Liver (tissue), 3 donors: ENCODE results near the gene WDR26.

Experiments
- ATF3 ChIP-seq: IDR thresholded peaks from 2 replicates; pipeline ENCODE4 v1.6.1; 2016; ENCODE audit warnings: antibody characterized with exemption
- FOXA1 ChIP-seq: IDR thresholded peaks from 2 replicates; pipeline ENCODE4 v1.6.1; 2016; ENCODE audit warnings: antibody characterized with exemption
- GABPA ChIP-seq, 2 donors: IDR thresholded peaks in 1 of 2; conservative IDR thresholded peaks in 1 of 2; 2 replicates each; pipeline ENCODE4 v1.6.1; 2016; ENCODE audit warnings: antibody characterized with exemption in 2 of 2, mild to moderate bottlenecking in 1 of 2, moderate library complexity in 1 of 2
- MAX ChIP-seq: IDR thresholded peaks from 2 replicates; pipeline ENCODE4 v1.6.1; 2016; ENCODE audit warnings: antibody characterized with exemption
- TF ChIP-seq, protein P1 (sequence below): fragments of 150-350 bp; IDR thresholded peaks from 2 replicates; pipeline ENCODE4 v1.5.1; 2017; ENCODE audit warnings: improper control_type of control experiment, low read depth, low read length; ENCODE audit not compliant: missing input control
- TF ChIP-seq, protein P2 (sequence below): IDR thresholded peaks from 2 replicates; pipeline ENCODE4 v1.6.1; 2016; ENCODE audit warnings: antibody characterized with exemption, mild to moderate bottlenecking
- donor health status: healthy.
- donor health status: healthy.

DNA sequence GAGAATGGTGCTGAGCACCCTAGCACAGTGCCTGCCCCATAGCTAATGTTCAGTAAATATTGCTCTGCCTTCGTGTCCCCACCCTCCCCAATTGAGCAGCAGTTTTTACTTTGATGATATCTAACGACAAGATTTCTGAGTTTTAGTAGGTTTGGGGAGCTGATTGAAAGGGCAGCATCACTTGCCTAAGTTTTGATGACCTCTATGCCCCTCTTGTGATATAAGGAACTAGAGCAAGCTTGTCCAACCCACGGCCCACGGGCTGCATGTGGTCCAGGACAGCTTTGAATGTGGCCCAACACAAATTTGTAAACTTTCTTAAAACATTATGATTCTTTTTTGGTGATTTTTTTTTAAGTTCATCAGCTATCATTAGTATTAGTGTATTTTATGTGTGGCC is 76.4 kb downstream of the WDR26 start:
- TF ChIP-seq, protein P1, sequence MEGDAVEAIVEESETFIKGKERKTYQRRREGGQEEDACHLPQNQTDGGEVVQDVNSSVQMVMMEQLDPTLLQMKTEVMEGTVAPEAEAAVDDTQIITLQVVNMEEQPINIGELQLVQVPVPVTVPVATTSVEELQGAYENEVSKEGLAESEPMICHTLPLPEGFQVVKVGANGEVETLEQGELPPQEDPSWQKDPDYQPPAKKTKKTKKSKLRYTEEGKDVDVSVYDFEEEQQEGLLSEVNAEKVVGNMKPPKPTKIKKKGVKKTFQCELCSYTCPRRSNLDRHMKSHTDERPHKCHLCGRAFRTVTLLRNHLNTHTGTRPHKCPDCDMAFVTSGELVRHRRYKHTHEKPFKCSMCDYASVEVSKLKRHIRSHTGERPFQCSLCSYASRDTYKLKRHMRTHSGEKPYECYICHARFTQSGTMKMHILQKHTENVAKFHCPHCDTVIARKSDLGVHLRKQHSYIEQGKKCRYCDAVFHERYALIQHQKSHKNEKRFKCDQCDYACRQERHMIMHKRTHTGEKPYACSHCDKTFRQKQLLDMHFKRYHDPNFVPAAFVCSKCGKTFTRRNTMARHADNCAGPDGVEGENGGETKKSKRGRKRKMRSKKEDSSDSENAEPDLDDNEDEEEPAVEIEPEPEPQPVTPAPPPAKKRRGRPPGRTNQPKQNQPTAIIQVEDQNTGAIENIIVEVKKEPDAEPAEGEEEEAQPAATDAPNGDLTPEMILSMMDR, result no peak
- TF ChIP-seq, protein P2, sequence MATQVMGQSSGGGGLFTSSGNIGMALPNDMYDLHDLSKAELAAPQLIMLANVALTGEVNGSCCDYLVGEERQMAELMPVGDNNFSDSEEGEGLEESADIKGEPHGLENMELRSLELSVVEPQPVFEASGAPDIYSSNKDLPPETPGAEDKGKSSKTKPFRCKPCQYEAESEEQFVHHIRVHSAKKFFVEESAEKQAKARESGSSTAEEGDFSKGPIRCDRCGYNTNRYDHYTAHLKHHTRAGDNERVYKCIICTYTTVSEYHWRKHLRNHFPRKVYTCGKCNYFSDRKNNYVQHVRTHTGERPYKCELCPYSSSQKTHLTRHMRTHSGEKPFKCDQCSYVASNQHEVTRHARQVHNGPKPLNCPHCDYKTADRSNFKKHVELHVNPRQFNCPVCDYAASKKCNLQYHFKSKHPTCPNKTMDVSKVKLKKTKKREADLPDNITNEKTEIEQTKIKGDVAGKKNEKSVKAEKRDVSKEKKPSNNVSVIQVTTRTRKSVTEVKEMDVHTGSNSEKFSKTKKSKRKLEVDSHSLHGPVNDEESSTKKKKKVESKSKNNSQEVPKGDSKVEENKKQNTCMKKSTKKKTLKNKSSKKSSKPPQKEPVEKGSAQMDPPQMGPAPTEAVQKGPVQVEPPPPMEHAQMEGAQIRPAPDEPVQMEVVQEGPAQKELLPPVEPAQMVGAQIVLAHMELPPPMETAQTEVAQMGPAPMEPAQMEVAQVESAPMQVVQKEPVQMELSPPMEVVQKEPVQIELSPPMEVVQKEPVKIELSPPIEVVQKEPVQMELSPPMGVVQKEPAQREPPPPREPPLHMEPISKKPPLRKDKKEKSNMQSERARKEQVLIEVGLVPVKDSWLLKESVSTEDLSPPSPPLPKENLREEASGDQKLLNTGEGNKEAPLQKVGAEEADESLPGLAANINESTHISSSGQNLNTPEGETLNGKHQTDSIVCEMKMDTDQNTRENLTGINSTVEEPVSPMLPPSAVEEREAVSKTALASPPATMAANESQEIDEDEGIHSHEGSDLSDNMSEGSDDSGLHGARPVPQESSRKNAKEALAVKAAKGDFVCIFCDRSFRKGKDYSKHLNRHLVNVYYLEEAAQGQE, result no peak
- no peak for TF ChIP-seq ATF3
- no peak for TF ChIP-seq MAX
- no peak for TF ChIP-seq GABPA (IDR thresholded peaks at IDR 0.05 in 1 of 2, conservative IDR thresholded peaks at IDR 0.05 in 1 of 2)
- no peak for TF ChIP-seq FOXA1
